Activated CD8-positive, alpha-beta memory T cell treated with anti-CD3 and anti-CD28 coated beads, Interleukin-2, amount 50 U/mL, for 24 hours (primary cell): ENCODE data around the gene ZC3H14.

Experiments used
- DNase-seq: peaks from one replicate; pipeline ENCODE4 v3.0.0-alpha.2; 2020; ENCODE audit errors: extremely low read depth

ZC3H14 gene

GRCh38 chr14:88552876-88553275, 10.0 kb upstream of the ZC3H14 start:
- no peak for DNase-seq

- no peak for DNase-seq
These were observed 8.9 kb upstream of the ZC3H14 start for GRCh38 chr14:88553886-88554456.

- no peak for DNase-seq
These were observed 8.2 kb upstream of the ZC3H14 start, which contains the start of gene PTPN21 for GRCh38 chr14:88554457-88555286. Gene PTPN21, minus strand, starts transcription at chr14:88555007. Its CDS starts 4,590 bp downstream, at chr14:88550417.

- no peak for DNase-seq
These were observed 6.3 kb upstream of the ZC3H14 start for GRCh38 chr14:88556581-88556980.

- no peak for DNase-seq
These were observed 3.0 kb upstream of the ZC3H14 start for GRCh38 chr14:88559852-88560251.

GRCh38 chr14:88562532-88562830, 356 bp upstream of the ZC3H14 start:
- DNase-seq: no peak

GRCh38 chr14:88563845-88564244, 1.0 kb downstream of the ZC3H14 start:
- no peak for DNase-seq

GRCh38 chr14:88565427-88565826, 2.6 kb downstream of the ZC3H14 start:
- no peak for DNase-seq

GRCh38 chr14:88568196-88568595, 5.4 kb downstream of the ZC3H14 start:
- DNase-seq: no peak

GRCh38 chr14:88572117-88572516, 9.3 kb downstream of the ZC3H14 start:
- no peak for DNase-seq

GRCh38 chr14:88576222-88576621, 13.4 kb downstream of the ZC3H14 start:
- DNase-seq: no peak

GRCh38 chr14:88584451-88584850, 21.6 kb downstream of the ZC3H14 start:
- DNase-seq: no peak

GRCh38 chr14:88588081-88588480, 25.2 kb downstream of the ZC3H14 start:
- DNase-seq: no peak

GRCh38 chr14:88590173-88590572, 27.3 kb downstream of the ZC3H14 start:
- no peak for DNase-seq

- no peak for DNase-seq
These were observed 29.2 kb downstream of the ZC3H14 start for GRCh38 chr14:88592031-88592430.

GRCh38 chr14:88597038-88597437, 34.2 kb downstream of the ZC3H14 start:
- no peak for DNase-seq

- DNase-seq: no peak
These were observed 34.8 kb downstream of the ZC3H14 start for GRCh38 chr14:88597601-88598000.

GRCh38 chr14:88598097-88598675, 35.3 kb downstream of the ZC3H14 start:
- DNase-seq: no peak

- DNase-seq: no peak
These were observed 36.5 kb downstream of the ZC3H14 start for GRCh38 chr14:88599326-88599725.

GRCh38 chr14:88599761-88600439, 37.1 kb downstream of the ZC3H14 start:
- DNase-seq: no peak

GRCh38 chr14:88604212-88604611, 41.4 kb downstream of the ZC3H14 start:
- DNase-seq: no peak

- no peak for DNase-seq
These were observed 42.8 kb downstream of the ZC3H14 start for GRCh38 chr14:88605594-88605993.

- no peak for DNase-seq
These were observed 45.0 kb downstream of the ZC3H14 start for GRCh38 chr14:88607829-88608228.
